Kidney tubule cell (primary cell): Measurements from ENCODE around the gene ZCCHC24.

Experiments used
- DNase-seq: peaks from one replicate; pipeline ENCODE4 v3.0.0-alpha.2; 2018; ENCODE audit warnings: low spot score

Gene ZCCHC24

GRCh38 chr10:79383974-79384606 is 61.3 kb downstream of the ZCCHC24 start:
- no peak for DNase-seq

- DNase-seq = no peak
These were observed 62.9 kb downstream of the ZCCHC24 start for GRCh38 chr10:79382491-79382941.

DNA sequence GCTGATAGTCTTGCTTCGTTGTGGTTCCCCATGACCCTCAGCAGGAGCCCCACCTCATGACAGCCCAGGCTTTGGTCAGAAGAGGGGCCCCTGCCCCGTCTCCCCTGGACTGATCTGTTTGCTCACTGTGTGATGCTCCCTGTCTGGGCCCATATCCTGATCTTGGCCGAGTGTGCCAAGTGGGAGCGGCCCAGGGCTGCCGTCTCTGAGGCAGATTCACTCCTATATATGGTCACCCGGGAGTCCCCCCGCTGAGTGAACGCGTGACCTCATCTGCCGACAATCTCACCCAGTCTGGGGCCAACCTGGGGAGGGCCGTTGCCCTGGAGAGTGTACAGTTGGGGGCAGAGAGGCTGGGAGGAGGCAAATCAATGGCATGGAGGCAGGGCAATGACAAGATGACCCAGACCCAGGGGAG is 63.6 kb downstream of the ZCCHC24 start:
- DNase-seq = peak; percentile 77

- no peak for DNase-seq
These were observed 64.3 kb downstream of the ZCCHC24 start for GRCh38 chr10:79380946-79381721.

GRCh38 chr10:79380125-79380945 is 65.1 kb downstream of the ZCCHC24 start:
- DNase-seq = peak; percentile 19

- DNase-seq = no peak
These were observed 65.8 kb downstream of the ZCCHC24 start for GRCh38 chr10:79379512-79380124.

- DNase-seq = no peak
These were observed 66.5 kb downstream of the ZCCHC24 start for GRCh38 chr10:79378647-79379511.

GRCh38 chr10:79378383-79378646 is 67.1 kb downstream of the ZCCHC24 start:
- no peak for DNase-seq

- DNase-seq = no peak
These were observed 67.7 kb downstream of the ZCCHC24 start for GRCh38 chr10:79377557-79378382.

- DNase-seq = no peak
These were observed 68.5 kb downstream of the ZCCHC24 start for GRCh38 chr10:79376751-79377556.

GRCh38 chr10:79376078-79376628 is 69.3 kb downstream of the ZCCHC24 start:
- DNase-seq = no peak

DNA sequence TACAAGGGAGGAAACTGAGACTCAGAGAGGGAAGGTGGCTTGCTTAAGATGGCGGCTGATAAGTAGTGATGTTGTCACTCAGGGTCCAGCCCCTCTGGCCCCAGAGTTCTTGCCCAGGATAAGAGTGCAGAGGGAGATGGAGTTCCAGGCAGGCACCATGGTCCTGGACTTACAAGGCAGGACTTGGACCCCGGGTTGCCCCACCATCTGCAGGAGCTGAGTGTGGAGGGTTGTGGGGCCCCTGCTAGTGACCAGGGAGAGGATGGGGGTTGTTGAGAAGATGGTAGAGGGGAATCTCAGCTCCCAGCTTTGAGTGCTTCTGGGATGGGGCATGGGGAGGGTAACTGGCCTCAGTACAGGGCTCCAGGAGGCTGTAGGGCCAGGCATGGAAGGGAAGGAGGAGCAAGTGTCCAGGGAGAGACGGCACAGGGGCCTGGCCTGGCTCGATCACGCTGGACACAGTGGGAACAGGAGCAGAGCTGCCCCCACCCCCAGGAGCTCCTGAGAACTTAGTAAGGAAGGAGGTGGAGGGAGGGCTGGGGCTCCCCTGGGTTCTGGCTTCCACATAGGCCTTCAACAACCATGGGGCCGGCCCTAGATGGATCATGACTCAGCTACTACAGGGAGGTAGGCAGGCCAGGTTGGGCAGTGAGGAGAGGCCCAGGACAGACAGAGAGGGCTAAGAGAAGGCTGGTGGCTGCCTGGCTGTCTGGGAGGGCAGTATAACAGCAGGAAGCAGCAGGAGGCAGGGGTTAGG is 69.9 kb downstream of the ZCCHC24 start:
- peak; percentile 57 for DNase-seq

- DNase-seq = peak; percentile 70
These were observed 70.9 kb downstream of the ZCCHC24 start for GRCh38 chr10:79374312-79375191.

DNA sequence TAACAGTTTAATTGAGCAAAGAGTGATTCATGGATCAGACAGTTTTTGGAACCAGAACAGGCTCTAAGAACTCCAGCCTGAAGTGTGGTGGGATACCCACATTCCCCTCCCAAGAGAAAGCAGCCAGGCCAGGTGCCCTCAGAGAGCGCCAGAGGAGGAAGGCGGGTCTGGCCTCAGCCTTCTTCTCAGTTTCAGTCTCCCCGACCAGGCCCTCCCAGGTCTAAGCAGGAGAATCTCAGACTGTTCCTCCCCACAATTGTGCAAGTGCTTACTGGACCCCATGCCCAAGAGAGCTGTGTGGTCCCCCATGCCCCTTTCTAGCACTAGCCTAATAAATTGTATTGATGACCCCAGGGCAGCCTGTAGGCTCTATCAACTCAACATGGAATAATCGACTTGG is 72.6 kb downstream of the ZCCHC24 start:
- DNase-seq = no peak

DNA sequence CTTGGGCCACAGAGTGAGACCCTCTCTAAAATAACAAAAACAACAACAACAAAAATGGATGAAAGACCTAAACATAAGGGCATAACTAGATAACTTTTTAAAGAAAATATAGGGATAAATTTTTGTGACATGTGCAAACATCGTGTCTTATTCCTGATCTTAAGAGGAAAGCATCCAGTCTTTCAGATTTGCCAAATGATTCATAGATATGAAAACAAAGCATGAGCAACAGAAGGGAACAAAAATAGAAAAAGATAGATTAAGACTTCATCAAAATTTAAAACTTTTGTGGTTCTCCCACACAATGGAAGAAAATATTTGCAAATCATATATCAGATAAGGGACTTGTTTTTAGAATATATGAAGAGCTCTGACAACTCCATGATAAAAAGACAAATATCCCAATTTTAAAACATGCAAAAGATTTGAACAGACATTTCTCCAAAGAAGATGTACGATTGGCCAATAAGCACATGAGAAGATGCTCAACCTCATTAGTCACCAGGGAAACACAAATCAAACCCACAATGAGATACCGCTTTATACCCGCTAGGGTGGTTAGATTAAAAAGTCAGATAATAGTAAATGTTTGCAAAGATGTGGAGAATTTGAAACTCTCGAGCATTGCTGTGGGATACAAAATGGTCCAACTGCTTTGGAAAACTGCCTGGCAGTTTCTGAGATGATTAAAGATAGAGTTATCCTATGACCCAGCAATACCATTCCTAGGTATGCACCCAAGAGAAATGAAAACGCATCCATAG is 77.8 kb downstream of the ZCCHC24 start:
- DNase-seq = no peak

DNA sequence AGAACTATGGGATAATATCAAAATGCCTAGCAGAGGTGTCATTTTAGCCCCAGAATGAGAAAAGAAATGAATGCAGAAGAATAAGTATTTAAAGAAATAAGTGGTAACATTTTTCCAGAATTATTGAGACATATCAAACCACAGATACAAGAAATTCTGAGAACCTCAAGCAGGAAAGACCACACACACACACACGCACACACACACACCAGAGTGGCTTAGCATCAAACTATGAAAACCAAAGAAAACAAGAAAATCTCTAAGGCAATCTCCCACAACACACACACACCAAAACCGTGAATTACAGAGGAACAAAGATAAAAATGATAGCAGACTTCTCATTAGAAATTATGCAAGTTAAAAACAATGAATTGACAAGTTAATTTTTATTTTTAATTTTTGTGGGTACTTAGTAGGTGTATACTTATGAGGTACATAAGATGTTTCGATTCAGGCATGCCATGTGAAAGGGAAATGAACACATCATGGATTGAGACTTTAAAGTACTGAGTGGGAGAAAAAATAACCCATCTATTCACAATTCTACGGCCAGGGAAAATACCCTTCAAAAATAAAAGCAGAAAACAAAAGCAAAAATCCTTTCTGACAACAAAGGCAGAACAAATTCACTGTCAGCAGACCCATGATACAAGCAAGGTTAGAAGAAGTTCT is 83.6 kb downstream of the ZCCHC24 start:
- DNase-seq = no peak
